HG03060 (cell line): ENCODE measurements around the gene ARMC2.
"Not testable (repeated sequence)": the region's sequence is repeated elsewhere in the genome, so short reads cannot be mapped to it uniquely, and the experiment has no call there.

Source experiments
- ATAC-seq: cut with Tn5 transposase; IDR thresholded peaks from one replicate; pipeline ENCODE4 v1.9.1; 2021; ENCODE audit warnings: low read depth, moderate number of reproducible peaks; ENCODE audit not compliant: unreplicated experiment

Gene ARMC2, protein sequence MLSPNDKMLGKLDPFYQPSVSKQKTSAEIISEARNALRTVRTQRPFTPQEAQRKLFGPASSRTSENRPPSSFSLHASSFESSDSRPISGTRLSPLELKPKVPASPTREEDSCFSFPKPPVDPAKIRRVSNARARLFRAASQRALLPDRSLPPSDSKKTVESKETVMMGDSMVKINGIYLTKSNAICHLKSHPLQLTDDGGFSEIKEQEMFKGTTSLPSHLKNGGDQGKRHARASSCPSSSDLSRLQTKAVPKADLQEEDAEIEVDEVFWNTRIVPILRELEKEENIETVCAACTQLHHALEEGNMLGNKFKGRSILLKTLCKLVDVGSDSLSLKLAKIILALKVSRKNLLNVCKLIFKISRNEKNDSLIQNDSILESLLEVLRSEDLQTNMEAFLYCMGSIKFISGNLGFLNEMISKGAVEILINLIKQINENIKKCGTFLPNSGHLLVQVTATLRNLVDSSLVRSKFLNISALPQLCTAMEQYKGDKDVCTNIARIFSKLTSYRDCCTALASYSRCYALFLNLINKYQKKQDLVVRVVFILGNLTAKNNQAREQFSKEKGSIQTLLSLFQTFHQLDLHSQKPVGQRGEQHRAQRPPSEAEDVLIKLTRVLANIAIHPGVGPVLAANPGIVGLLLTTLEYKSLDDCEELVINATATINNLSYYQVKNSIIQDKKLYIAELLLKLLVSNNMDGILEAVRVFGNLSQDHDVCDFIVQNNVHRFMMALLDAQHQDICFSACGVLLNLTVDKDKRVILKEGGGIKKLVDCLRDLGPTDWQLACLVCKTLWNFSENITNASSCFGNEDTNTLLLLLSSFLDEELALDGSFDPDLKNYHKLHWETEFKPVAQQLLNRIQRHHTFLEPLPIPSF

DNA sequence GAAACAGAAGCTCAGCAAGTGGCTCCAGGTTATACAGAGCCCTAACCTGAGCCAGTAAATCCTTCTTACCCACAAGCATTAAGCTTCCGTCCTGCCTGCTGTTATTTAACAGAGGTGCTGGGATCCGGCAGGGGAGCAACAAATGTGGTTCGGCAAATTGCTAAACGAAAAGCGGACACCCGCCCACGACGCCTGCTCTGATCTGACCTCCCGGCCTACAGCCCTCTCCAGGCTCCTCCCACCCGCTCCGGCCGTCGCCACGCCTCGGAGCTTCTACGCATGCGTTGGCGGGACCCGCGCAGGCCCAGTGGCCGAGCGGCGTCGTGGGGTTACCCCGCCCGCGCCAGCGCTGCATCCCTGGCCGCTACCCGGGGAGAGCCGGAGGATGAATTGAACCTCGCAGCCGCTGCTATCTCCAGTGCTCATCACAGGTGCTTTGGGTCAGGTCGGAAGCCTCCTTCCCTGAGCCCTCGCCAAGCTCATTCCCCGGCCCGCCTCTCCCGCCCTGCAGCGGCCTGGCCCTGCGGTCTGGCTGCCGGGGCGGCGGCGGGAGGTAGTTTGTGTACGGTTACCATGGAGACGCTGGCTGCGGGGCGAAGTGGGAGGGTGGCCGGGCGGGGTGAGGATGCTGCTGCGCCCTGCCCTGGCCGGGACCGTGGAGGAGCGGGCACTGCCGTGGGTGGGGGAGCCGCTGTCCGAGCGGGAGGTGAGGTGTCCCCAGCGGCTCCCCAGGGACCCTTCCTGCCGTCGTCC lies at the start of gene ARMC2:
Gene ARMC2, plus strand, starts transcription at position 307 of the 753 bp plus-strand sequence. CDS start 5,846 bp downstream, outside the sequence.
- peak; percentile 61 for ATAC-seq

DNA sequence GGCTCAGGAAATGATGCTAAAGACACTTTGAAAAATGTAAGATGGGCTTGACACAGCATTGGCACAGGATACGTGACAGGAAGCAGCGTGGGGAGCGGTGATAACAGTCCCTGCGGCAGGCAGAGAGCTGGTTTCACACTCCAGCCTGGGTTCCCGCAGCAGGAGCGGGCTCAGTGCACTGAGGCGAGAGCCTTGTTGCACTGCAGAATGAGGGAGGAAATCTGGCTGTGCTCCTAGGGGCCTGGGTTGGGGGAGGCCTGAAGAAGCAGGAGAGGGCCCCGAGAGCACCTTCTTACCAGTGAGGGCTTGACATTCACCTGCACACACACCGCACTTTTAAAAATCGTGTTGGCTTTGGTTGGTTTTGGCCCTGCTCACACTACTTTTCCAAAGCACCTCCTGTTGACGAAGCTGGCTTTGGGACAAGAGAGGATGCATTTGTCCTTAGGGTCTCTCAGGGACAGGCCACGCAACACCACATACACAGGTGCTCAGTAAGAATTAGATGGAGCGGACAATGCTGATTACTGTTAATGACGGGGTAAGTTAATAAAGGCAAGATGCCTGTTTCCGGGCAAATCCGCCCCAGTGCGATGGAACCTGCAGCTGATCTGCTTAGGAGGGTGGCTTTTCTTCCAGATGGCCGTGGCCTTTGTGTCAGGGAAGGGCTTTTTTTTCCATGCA lies 49.4 kb upstream of the ARMC2 start:
- ATAC-seq, result no peak

DNA sequence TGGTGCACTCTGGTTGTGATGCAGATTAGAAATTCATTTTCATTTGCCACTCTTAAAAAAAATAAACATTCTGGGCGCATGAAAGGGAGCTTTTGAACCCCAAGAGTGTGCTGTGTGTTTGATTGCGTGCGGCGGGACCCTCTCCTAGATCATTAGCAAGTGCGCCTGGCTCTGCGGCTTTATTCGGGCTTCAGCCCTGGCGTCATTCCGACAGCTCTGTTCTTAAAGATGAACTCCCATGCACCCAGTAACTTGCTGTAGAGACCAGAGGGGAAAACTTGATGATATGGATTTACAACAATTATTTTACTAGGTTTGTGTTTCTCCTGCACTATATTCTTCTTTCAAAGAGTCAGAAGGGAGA lies 48.9 kb upstream of the ARMC2 start:
- ATAC-seq, result no peak

DNA sequence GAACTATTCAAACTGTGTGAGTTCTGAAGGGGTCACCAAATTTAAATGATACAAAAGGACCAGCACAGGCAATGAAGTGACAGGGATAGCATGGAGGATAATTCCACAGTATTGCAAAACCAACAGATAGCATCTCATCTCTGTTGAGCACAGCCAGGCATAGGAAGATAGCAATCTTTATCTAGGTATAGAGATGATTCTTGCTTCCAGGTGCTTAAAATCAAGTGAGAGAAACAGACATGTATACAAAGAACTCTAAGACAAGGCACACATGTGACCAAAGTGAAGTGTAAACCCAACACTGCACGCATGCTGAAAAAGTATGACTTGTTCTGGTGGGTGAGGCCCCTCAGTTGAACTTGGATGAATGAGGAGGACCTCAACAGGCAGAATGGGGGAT lies 48.4 kb upstream of the ARMC2 start:
- no peak for ATAC-seq

DNA sequence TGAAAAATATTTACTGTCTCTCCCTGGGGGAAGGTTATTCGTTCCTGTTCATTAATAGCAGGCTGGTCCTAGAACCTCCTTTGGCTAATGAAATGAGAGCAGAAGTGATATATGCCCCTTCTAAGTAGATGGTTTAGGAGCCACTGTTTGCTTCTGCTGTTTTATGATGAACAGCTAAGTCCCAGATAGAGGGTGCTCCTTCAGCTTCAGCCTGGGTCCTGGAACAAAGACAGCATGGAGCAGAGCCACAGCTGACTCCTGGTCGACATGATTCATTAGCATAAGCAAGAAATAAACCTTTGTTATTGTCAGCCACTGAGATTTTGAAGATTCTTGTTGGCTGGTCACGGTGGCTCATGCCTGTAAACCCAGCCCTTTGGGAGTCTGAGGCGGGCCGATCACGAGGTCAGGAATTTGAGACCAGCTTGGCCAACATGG lies 47.8 kb upstream of the ARMC2 start:
- ATAC-seq, result no peak

DNA sequence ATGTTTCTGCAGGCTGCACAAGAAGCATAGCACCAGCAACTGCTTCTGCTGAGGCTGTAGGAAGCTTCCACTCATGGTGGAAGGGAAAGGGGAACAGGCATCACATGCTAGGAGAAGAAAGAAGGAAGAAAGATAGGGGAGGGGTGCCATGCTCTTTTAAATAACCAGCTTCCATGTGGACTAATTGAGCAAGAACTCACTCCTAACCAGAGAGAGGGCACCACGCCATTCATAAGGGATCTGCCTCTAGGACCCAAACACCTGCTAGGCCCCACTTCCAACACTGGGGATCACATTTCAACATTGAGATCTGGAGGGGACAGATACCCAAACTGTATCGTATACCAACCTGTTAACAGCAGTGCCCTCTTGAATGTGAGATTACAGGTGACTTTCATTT lies 46.9 kb upstream of the ARMC2 start:
- no peak for ATAC-seq

DNA sequence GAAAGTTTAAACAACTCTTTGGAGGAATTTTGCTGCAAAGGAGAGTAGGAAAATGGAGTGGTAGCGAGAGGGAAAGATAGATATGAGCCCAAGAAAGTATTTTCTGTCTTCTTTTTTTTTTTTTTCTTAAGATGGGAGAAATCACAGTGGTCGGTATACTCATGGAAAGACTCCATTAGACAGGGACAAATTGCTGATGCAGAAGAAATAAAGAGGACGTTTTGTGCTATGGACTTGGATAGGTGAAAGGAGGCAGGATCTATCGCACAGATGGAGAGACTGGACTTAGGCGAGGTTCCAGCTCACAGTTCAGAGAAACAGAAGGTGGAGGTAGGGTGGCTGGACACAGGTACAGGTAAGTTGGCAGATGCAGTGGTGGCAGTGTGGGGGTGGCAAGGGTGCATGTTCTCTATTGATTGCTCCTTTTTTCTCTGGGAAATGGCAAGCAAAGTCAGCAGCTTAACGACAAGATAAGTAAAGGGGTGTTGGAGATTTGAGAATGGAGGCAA lies 44.2 kb upstream of the ARMC2 start:
- ATAC-seq, result no peak

DNA sequence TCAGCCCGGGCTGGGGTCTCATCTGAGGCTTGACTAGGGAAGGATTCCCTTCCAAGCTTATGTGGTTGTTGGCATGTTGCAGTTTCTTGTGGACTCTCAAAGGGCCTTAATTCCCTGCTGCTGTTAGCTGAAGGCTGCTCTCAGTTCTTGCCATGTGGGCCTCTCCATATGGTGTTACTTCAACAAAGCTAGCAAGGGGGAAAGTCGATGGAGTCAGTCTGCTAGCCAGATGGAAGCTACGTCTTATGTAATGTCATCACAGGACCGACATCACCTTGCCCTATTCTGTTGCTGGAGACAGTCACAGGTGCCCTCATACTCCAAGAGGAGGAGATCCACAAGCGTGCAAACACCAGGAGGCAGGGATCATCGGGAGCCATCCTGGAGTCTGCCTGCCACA lies 43.3 kb upstream of the ARMC2 start:
- no peak for ATAC-seq

DNA sequence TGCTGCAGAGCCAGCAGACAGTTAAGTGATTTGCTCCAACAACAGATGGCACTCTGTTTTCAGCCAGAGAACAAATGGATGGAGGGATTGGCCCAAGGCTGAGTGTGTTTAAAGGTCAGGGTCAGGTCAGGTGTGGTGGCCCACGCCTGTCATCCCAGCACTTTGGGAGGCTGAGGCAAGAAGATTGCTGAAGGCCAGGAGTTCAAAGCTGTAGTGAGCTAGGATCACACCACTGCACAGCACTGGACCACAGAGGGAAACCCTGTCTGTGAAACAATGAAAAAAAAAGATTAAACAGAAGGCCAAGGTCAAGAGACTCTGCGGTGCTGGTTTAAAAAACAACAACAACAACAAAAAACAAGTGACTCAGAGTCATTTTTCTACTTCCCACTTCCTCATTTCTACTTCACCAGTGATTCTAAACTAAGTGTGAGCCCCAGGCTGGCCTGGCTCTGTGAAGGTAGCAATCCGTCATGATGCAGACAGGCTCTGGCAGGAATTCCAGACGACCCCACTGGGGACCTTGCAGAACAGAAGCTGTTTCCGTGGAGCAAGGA lies 42.5 kb upstream of the ARMC2 start:
- peak; percentile 76 for ATAC-seq

DNA sequence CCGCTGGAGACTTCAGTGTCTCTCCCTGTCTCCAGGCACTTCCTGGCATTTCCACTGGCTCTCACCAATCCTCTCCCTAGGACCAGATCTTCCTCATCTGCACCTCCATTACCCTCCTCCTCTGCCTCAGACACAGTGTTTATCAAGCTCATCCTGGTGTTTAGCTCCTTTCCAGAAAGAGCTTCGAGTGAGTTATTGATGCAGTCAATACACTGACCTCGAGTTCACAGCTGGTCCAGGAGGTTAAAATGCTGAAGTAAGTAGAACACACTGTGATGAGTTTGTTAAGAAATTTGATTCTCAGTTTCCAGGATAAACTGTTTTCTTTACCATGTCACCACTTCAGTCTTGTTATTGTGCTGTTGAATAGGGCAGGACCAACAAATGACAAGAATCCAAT lies 42.1 kb upstream of the ARMC2 start:
- ATAC-seq, result no peak

DNA sequence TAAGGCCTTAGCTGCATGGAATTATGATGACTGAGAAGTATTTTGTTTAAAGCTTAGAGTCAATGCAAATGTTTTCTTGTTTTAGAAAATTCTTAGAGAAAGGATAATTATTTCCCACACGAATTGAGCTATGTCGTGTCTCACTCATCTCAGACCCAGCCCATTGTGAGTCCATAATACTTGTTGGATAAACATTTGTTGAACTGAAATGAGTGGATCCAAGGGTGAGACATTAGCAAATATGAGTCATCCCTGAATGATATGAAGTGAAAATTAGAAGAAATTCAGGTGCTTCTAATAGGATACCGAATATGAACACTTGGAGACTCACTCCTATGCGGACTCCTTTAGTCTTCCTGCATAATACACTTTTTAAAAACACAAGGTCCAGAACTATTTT lies 41.6 kb upstream of the ARMC2 start:
- no peak for ATAC-seq

DNA sequence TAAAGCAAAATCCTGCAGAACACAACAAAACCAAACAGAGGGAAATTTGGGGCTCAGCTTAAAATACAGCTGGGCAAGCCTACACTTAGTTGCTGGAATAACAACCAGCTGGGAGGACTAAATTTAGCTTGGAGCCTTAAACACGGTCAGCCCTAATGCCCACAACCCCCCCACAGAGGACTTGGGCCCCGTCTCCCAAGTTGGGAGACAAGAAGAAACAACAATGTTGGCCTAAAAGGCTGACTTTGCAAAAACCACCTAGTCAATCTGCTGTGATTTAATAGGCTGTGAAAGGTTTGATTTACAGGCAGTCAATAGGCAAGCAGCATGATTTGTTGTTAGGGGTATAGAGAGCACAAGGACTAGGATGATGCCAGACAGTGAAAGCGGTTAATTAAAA lies 40.3 kb upstream of the ARMC2 start:
- no peak for ATAC-seq

DNA sequence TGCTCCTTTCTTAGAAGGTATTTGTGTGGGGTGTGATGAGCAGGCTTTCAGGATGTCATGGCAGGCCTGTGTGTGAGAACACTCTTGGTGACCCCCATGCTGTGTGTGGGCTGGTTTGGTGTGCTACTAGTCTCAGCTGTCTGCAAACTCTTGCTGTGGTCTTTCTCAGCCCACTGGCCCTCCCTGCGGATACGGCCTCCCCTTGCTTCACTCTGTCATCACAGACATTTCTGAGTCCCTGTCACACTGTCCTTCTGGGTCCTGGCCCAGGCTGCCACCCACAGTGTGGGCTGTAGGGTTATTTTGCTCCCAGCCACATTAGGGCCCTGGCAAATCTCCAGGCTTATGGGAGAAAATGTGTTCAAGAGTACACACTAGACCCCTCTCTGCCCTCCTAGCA lies 39.0 kb upstream of the ARMC2 start:
- no peak for ATAC-seq

DNA sequence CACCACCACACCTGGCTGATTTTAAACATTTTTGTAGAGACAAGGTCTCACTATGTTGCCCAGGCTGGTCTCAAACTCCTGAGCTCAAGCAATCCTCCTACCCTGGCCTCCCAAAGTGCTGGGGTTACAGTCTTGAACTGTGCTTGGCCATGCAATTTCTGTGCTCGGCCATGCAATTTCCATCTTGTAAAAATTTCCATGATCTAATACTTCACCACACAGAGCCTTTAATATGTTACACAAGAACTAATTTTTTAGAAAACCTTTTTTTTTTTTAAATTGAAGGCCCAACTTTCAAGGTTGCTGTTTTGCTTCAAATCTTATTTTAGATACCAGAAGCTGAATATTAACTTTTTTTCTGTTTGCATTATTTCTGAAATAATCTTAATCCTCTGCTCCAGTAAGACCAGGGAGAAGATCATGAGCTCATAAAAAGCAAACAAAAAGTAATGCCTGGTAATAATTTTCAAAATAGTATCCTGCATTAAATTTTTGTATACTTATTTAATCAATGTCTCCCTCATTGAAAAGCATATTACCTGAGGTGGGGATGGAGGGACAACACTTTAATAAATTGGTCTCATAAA lies 38.1 kb upstream of the ARMC2 start:
- ATAC-seq, result no peak

DNA sequence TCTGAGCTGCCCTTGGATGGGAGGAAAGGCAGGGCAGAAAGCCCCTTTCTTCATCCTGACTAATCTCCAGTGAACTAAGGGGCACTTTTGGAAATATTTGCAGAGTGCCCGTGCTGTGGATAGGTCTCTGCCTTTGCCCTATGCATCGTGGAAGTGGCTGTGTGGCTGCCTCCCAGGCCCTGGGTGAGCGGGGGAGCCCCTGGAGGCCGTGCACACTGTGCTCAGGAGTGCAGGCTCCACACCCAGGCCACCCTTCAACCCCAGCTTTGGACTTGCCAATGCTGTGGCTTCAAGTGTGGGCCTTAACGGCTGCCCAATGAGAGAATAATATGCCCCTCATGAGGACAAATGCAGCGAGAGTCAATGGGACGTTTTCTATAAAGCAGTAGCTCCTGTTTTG lies 36.7 kb upstream of the ARMC2 start:
- no peak for ATAC-seq

DNA sequence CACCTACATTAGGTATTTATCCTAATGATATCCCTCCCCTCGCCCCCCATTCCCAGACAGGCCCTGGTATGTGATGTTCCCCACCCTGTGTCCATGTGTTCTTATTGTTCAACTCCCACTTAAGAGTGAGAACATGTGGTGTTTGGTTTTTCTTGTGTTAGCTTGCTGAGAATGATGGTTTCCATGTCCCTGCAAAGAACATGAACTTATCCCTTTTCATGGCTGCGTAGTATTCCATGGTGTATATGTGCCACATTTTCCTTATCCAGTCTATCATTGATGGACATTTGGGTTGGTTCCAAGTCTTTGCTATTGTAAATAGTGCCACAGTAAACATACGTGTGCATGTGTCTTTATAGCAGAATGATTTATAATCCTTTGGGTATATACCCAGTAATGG lies 35.0 kb upstream of the ARMC2 start:
- not testable (repeated sequence) for ATAC-seq

DNA sequence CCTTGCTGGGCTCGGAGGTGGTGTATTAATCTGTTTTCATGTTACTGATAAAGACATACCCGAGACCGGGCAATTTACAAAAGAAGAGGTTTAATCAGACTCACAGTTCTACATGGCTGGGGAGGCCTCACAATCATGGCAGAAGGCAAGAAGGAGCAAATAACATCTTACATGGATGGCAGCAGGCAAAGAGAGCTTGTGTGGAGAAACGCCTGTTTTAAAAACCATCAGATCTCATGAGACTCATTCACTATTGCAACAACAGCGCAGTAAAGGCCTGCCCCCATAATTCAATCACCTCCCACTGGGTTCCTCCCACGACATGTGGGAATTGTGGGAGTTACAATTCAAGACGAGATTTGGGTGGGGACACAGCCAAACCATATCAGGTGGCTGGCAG lies 30.9 kb upstream of the ARMC2 start:
- not testable (repeated sequence) for ATAC-seq

DNA sequence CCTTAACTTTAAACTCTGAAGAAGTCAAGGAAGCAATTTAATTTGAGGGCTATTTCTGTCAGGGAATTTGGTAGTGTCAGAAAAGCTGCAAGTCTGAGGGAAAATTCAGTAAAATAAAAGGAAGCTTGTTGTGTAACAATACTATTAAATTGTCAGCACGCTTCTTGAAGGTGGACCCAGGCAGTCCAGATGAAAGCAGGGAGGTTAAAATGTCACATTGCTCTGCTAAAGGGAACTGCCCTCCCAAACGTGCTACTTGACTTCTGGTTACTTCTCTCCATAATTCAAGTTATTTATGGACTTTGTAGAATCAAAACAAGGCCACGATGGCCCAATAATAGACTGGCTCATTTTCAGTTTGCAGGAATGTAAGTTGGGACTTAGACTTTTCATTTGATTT lies 28.2 kb upstream of the ARMC2 start:
- no peak for ATAC-seq

DNA sequence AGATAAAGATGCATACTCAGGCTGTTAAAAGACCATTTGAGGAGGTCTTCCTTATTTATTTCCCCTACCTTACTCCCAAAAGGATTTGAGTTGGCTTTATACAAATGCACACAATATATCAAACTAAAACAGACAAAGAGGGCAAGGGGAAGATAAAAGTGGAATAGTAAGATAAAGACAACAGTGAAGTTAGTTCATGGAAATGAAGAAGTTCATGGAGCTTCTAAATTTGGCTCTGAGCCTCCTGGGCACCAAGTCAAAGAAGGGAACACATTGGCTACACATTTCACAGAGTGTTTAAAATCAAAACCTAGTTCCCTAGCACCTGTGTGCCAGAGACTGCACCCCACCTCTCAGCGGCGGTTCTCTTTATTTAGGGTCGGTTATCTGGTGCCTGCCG lies 25.8 kb upstream of the ARMC2 start:
- no peak for ATAC-seq

DNA sequence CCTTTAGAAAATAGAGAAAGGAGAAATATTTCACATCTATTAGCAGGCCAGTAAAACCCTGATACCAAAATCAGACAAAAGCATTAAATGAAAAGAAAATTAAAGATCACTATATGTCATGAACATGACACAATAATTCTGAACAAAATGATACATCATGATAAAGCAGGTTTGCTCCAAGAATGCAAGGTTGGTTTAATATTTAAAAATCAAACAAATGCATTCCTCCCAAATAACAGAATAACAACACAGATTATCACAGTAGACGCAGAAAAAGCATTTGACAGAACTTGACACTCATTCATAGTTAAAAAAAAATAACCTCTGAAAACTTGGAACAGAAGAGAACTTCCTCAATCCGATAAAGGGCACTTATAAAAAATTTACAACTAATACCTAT lies 22.9 kb upstream of the ARMC2 start:
- ATAC-seq, result no peak
